B cell (primary cell): ENCODE data around the gene SEC24B. TPM values are rescaled to one million over a fixed set of nuclear protein-coding genes. Genes with fewer than 3 reads are reported as not detected.

Experiments
- ATAC-seq: fragments of 200-7000 bp; cut with Tn5 transposase; one replicate; pipeline ENCODE4 v1.10.0; 2021; ENCODE audit warnings: low read depth, mild to moderate bottlenecking, moderate number of reproducible peaks, moderate library complexity
- CTCF ChIA-PET: fragments of 350-600 bp; sonication (Branson Sonifier 250); formaldehyde crosslinking; loops from one replicate; lab custom pipeline; 2021; ENCODE audit warnings: antibody characterized with exemption, inconsistent platforms; lab: Charles Lee
- POLR2A ChIA-PET: fragments of 350-600 bp; sonication (Branson Sonifier 250); formaldehyde crosslinking; loops from one replicate; lab custom pipeline; 2021; ENCODE audit warnings: antibody characterized with exemption; lab: Charles Lee
- DNase-seq: peaks from one replicate; pipeline ENCODE4 v3.0.0; 2013
- H2AFZ ChIP-seq: 2 replicates; pipeline ENCODE4 v1.6.1; 2012; ENCODE audit warnings: mild to moderate bottlenecking, low read depth, low read length; ENCODE audit not compliant: insufficient read depth, poor library complexity, severe bottlenecking
- H3K27ac ChIP-seq, 2 donors: 1 replicate in 1 of 2; 2 replicates in 1 of 2; pipeline ENCODE4 v1.5.1; 2012 to 2013; ENCODE audit warnings: low read length in 2 of 2, mild to moderate bottlenecking in 2 of 2, moderate library complexity in 1 of 2
- H3K27me3 ChIP-seq, 4 experiments: fragments of 200-600 bp in 1 of 4; sonication (generic) in 1 of 4; replicated peaks in 1 of 4; 1 replicate in 2 of 4; 2 replicates in 2 of 4; pipeline versions ENCODE4 v1.6.1 to v1.7.0; 2013 to 2016; ENCODE audit warnings: low read length in 3 of 4, mild to moderate bottlenecking in 2 of 4, mixed read lengths in 1 of 4, moderate library complexity in 1 of 4; ENCODE audit not compliant: insufficient read depth in 4 of 4, control insufficient read depth in 3 of 4; ENCODE audit errors: control extremely low read depth in 1 of 4
- H3K36me3 ChIP-seq, 2 experiments: replicated peaks in 1 of 2; 1 replicate in 1 of 2; 2 replicates in 1 of 2; pipeline versions ENCODE4 v1.6.1 to v1.7.1; 2013; ENCODE audit warnings: low read length in 1 of 2; ENCODE audit not compliant: insufficient read depth in 2 of 2, control insufficient read depth in 1 of 2; ENCODE audit errors: control extremely low read depth in 1 of 2, extremely low read depth in 1 of 2
- H3K4me1 ChIP-seq, 2 donors: fragments of 200-600 bp in 1 of 2; sonication (generic) in 1 of 2; 1 replicate in 1 of 2; 2 replicates in 1 of 2; pipeline versions ENCODE4 v1.5.1 to v1.6.1; 2013 to 2017; ENCODE audit warnings: low read length in 2 of 2; ENCODE audit not compliant: control insufficient read depth in 2 of 2, insufficient read depth in 2 of 2
- H3K4me2 ChIP-seq: replicated peaks from 2 replicates; pipeline ENCODE3; 2012; ENCODE audit warnings: mild to moderate bottlenecking, low read depth, low read length; ENCODE audit not compliant: poor library complexity, severe bottlenecking
- H3K4me3 ChIP-seq, 5 experiments: fragments of 200-600 bp in 1 of 5; sonication (generic) in 1 of 5; 1 replicate in 3 of 5; 2 replicates in 2 of 5; pipeline versions ENCODE4 v1.5.1 to v1.7.0; 2011 to 2016; ENCODE audit warnings: low read length in 4 of 5, mild to moderate bottlenecking in 4 of 5, low read depth in 2 of 5, control low read depth in 1 of 5, moderate library complexity in 1 of 5; ENCODE audit not compliant: insufficient read depth in 1 of 5; ENCODE audit errors: control extremely low read depth in 1 of 5, extremely low read depth in 1 of 5
- H3K79me2 ChIP-seq: fragments of 200-600 bp; sonication (generic); one replicate; pipeline ENCODE4 v1.6.0; 2016; ENCODE audit warnings: low read length; ENCODE audit not compliant: control insufficient read depth, insufficient read depth
- H3K9ac ChIP-seq: fragments of 200-600 bp; sonication (generic); 2 replicates; pipeline ENCODE4 v1.6.1; 2017; ENCODE audit warnings: mild to moderate bottlenecking, low read length, moderate library complexity
- H3K9me3 ChIP-seq, 3 donors: one replicate each; pipeline versions ENCODE4 v1.6.1 to v1.7.1; 2013; ENCODE audit warnings: low read length in 2 of 3; ENCODE audit not compliant: control insufficient read depth in 2 of 3, insufficient read depth in 1 of 3; ENCODE audit errors: control extremely low read depth in 1 of 3
- H4K20me1 ChIP-seq: 2 replicates; pipeline ENCODE4 v1.6.0; 2012; ENCODE audit warnings: mild to moderate bottlenecking, low read length; ENCODE audit not compliant: insufficient read depth, control insufficient read depth, poor library complexity, severe bottlenecking
- H3K27ac Mint-ChIP-seq: one replicate; pipeline ENCODE4 v1.8.0; 2021; ENCODE audit warnings: mixed read lengths
- H3K27me3 Mint-ChIP-seq: one replicate; pipeline ENCODE4 v1.8.0; 2021; ENCODE audit warnings: mixed read lengths
- H3K4me1 Mint-ChIP-seq: one replicate; pipeline ENCODE4 v1.8.0; 2021; ENCODE audit warnings: mixed read lengths
- H3K4me3 Mint-ChIP-seq: one replicate; pipeline ENCODE4 v1.8.0; 2021; ENCODE audit warnings: mixed read lengths
- H3K9me3 Mint-ChIP-seq: one replicate; pipeline ENCODE4 v1.8.0; 2022; ENCODE audit warnings: mixed read lengths; ENCODE audit not compliant: insufficient read depth
- EZH2 ChIP-seq: IDR thresholded peaks from 2 replicates; pipeline ENCODE4 v1.6.1; 2012; ENCODE audit warnings: borderline replicate concordance, low read depth, mild to moderate bottlenecking, moderate library complexity, low read length; ENCODE audit not compliant: insufficient read depth, poor library complexity, severe bottlenecking
- WGBS: methylation state at CpG from one replicate; pipeline ENCODE4 v1.1.5; 2013; ENCODE audit warnings: missing lambda C conversion rate; ENCODE audit not compliant: insufficient coverage; 5-methylcytosine and 5-hydroxymethylcytosine counted together
- intact Hi-C: fragments of 100-400 bp; cut with micrococcal nuclease; formaldehyde crosslinking; loops from one replicate; pipeline ENCODE4 v1.10.0; 2022
- polyA plus RNA-seq: library from polyadenylated mRNA; depleted of rRNA; stranded (reverse); fragments of >200 nt; gene quantifications from 2 replicates; pipeline ENCODE4 v1.2.3, GENCODE V29; 2012
- total RNA-seq, 2 donors: library from RNA; stranded (reverse); fragments of 120-200 nt in 1 of 2; gene quantifications; 1 replicate in 1 of 2; 2 replicates in 1 of 2; pipeline versions ENCODE4 v1.2.3 to v1.2.4, GENCODE V29; 2013 to 2022
- TF ChIP-seq, protein P1 (sequence below): fragments of 200-600 bp; IDR thresholded peaks from one replicate; pipeline ENCODE4 v1.8.0; 2022; ENCODE audit warnings: antibody characterized with exemption, mild to moderate bottlenecking

SEC24B gene
- total and polyA plus RNA-seq, 2 donors (not counting 1 experiment from before 2014, with no cell fraction given): 22.6 to 46.4 TPM

DNA sequence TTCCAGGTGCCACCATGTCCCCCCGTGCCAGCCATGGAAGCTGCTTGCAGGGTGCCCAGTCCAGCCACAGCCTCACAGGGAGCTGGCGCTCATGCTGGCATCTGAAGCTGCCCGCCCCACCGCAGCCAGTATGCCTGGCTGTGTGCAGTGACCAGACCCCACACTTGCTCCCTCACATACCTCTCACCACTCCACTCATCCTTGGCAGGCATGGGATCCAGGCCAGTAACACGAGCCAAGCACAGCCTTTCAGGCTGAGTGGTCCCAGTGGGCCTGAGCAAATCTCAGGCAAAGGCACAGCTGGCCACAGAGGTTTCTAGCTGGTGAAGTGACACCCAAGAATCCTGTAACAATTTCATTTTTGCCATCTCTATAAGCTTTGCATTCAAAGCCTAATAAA is 48.4 kb upstream of the SEC24B start:
- no peaks in the 10 kb centered on the region for H3K9me3 ChIP-seq
- H3K4me1 ChIP-seq: no peaks in the 10 kb centered on the region
- DNase-seq (no peak), ATAC-seq (no peak)
- ChIA-PET POLR2A (no interaction called here), CTCF (no interaction called here)
- no peaks in the 10 kb centered on the region for H4K20me1 ChIP-seq
- H3K9ac ChIP-seq: no peak overlapping the region
- no peaks in the 10 kb centered on the region for H3K36me3 ChIP-seq
- H3K27ac Mint-ChIP-seq: no peak overlapping the region
- H3K4me3 Mint-ChIP-seq: no peak overlapping the region
- H3K27ac ChIP-seq: no peak overlapping the region
- H3K79me2 ChIP-seq: no peaks in the 10 kb centered on the region
- no peaks in the 10 kb centered on the region for H3K4me1 Mint-ChIP-seq
- H3K4me3 ChIP-seq: no peak overlapping the region
- H3K9me3 Mint-ChIP-seq: no peaks in the 10 kb centered on the region
- H3K27me3 ChIP-seq: peaks cover 0 to 5% (median 0%) of the 10 kb centered on the region in 4 experiments
- TF ChIP-seq, protein P1, sequence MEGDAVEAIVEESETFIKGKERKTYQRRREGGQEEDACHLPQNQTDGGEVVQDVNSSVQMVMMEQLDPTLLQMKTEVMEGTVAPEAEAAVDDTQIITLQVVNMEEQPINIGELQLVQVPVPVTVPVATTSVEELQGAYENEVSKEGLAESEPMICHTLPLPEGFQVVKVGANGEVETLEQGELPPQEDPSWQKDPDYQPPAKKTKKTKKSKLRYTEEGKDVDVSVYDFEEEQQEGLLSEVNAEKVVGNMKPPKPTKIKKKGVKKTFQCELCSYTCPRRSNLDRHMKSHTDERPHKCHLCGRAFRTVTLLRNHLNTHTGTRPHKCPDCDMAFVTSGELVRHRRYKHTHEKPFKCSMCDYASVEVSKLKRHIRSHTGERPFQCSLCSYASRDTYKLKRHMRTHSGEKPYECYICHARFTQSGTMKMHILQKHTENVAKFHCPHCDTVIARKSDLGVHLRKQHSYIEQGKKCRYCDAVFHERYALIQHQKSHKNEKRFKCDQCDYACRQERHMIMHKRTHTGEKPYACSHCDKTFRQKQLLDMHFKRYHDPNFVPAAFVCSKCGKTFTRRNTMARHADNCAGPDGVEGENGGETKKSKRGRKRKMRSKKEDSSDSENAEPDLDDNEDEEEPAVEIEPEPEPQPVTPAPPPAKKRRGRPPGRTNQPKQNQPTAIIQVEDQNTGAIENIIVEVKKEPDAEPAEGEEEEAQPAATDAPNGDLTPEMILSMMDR: no peak
- TF ChIP-seq EZH2: no peak
- peaks cover 13% of the 10 kb centered on the region for H3K27me3 Mint-ChIP-seq
- no peak overlapping the region for H3K4me2 ChIP-seq
- intact Hi-C loops: no loop called here
- H2AFZ ChIP-seq: no peak overlapping the region
- WGBS: 95% methylated on average over 5 of the region's 5 CpGs

DNA sequence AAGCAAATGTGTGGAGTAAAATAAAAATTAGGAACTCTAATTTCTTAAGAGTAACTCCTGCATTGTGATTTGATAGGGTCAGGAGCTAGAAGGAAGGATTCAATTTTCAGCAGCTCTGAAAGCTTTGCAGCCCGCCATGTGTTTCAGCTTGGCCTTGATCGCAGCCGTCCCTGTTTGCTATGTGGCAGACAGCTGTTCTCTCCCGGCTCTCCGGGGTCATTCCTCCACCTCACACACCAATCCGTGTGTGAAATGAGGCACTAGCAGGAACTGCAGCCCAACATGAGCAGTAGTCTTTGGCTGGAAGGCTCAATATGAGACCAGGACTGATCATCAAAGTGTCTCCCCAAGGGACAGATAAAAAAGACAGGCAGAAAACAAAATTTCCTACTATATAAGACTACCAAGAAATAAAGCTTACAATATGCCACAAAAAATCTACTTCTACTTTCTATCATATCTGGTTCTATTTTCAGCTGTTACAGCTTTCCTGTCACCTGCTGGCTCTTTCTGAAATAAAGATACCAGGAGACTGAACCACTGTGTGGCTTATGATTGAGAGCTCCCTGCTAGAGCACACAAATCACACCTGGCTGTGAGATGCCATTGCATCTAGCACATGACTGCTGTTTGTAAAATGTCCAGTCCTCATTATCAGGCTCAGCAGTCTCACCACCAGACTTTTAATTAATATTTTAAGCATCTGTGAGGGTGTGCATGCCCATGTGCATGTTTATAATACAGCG is 44.1 kb upstream of the SEC24B start:
- H3K4me3 Mint-ChIP-seq: no peak overlapping the region
- intact Hi-C loops: no loop called here
- Histone ChIP-seq H3K27ac (no peak overlapping the region), H3K36me3 (no peaks in the 10 kb centered on the region), H3K27me3 (no peaks in the 10 kb centered on the region), H3K9ac (no peak overlapping the region), H3K4me3 (no peak overlapping the region), H3K4me1 (no peaks in the 10 kb centered on the region), H4K20me1 (no peaks in the 10 kb centered on the region), H3K4me2 (no peak overlapping the region), H3K9me3 (no peaks in the 10 kb centered on the region), H2AFZ (no peak overlapping the region), H3K79me2 (no peaks in the 10 kb centered on the region)
- H3K27ac Mint-ChIP-seq: no peak overlapping the region
- ChIA-PET CTCF (no interaction called here), POLR2A (no interaction called here)
- no peak for DNase-seq
- H3K4me1 Mint-ChIP-seq: no peaks in the 10 kb centered on the region
- H3K27me3 Mint-ChIP-seq: peaks cover 10% of the 10 kb centered on the region
- no peak for ATAC-seq
- 83% methylated on average over 6 of the region's 7 CpGs for WGBS
- H3K9me3 Mint-ChIP-seq: no peaks in the 10 kb centered on the region
- TF ChIP-seq, protein P1: no peak
- TF ChIP-seq EZH2: no peak
